HEK293 (cell line): ENCODE data around the gene KANK4.

Source experiments
- ATF2 ChIP-seq: fragments of 450-650 bp; formaldehyde crosslinking; IDR thresholded peaks from 2 replicates; pipeline ENCODE4 v1.5.1; 2016; ENCODE audit warnings: missing biosample characterization, missing genetic modification characterization, low read depth
- CTCF ChIP-seq: fragments of 450-650 bp; formaldehyde crosslinking; IDR thresholded peaks from 2 replicates; pipeline ENCODE4 v1.5.1; 2016; ENCODE audit warnings: missing biosample characterization, missing genetic modification characterization
- HOXA7 ChIP-seq: sonication (generic); formaldehyde crosslinking; IDR thresholded peaks from 2 replicates; pipeline ENCODE4 v1.8.1; 2022; ENCODE audit warnings: missing genetic modification reagents, borderline replicate concordance
- KLF16 ChIP-seq: fragments of 450-650 bp; formaldehyde crosslinking; IDR thresholded peaks from 2 replicates; pipeline ENCODE4 v1.5.1; 2017; ENCODE audit warnings: missing biosample characterization, missing genetic modification characterization
- REST ChIP-seq: fragments of 450-650 bp; formaldehyde crosslinking; IDR thresholded peaks from 2 replicates; pipeline ENCODE4 v1.5.1; 2016; ENCODE audit warnings: missing biosample characterization, missing genetic modification characterization
- YY1 ChIP-seq: fragments of 450-650 bp; formaldehyde crosslinking; IDR thresholded peaks from 2 replicates; pipeline ENCODE4 v1.5.1; 2018; ENCODE audit warnings: missing biosample characterization, missing genetic modification characterization
- ZFP41 ChIP-seq: fragments of 450-650 bp; formaldehyde crosslinking; IDR thresholded peaks from 2 replicates; pipeline ENCODE4 v1.5.1; 2016; ENCODE audit warnings: missing biosample characterization, missing genetic modification characterization, borderline replicate concordance
- ZNF114 ChIP-seq: fragments of 450-650 bp; formaldehyde crosslinking; IDR thresholded peaks from 2 replicates; pipeline ENCODE4 v1.5.0; 2017; ENCODE audit warnings: missing biosample characterization, missing genetic modification characterization
- ZNF133 ChIP-seq: fragments of 450-650 bp; formaldehyde crosslinking; IDR thresholded peaks from 2 replicates; pipeline ENCODE4 v1.5.1; 2016; ENCODE audit warnings: missing biosample characterization, missing genetic modification characterization
- ZNF302 ChIP-seq: fragments of 450-650 bp; formaldehyde crosslinking; IDR thresholded peaks from 2 replicates; pipeline ENCODE4 v1.5.1; 2016; ENCODE audit warnings: missing biosample characterization, missing genetic modification characterization, low read depth
- ZNF521 ChIP-seq: fragments of 450-650 bp; formaldehyde crosslinking; IDR thresholded peaks from 2 replicates; pipeline ENCODE4 v1.5.1; 2017; ENCODE audit warnings: missing biosample characterization, mild to moderate bottlenecking, missing genetic modification characterization
- ZNF670 ChIP-seq: fragments of 450-650 bp; formaldehyde crosslinking; IDR thresholded peaks from 2 replicates; pipeline ENCODE4 v1.5.1; 2016; ENCODE audit warnings: missing biosample characterization, missing genetic modification characterization, low read depth
- ZNF76 ChIP-seq: fragments of 450-650 bp; formaldehyde crosslinking; IDR thresholded peaks from 2 replicates; pipeline ENCODE4; 2016; ENCODE audit warnings: low read depth, missing biosample characterization, missing genetic modification characterization, borderline replicate concordance

- TF ChIP-seq ZFP41 (tag by site-specific recombination) (no peak), CTCF (tag by site-specific recombination) (no peak), ZNF133 (tag by site-specific recombination) (no peak), ZNF521 (no peak), ZNF114 (tag by site-specific recombination) (no peak), REST (no peak), ZNF76 (tag by site-specific recombination) (no peak), HOXA7 (CRISPR knock-in tag) (no peak), ZNF302 (tag by site-specific recombination) (no peak), YY1 (tag by site-specific recombination) (no peak), ZNF670 (tag by site-specific recombination) (no peak), ATF2 (no peak), KLF16 (tag by site-specific recombination) (no peak)
Measured at GRCh38 chr1:62229932-62230331, 89.3 kb downstream of the KANK4 start.
